Right lobe of liver (tissue), 6 donors: Measurements from ENCODE around the gene TBC1D5. TPM values are rescaled to one million over a fixed set of nuclear protein-coding genes. Genes with fewer than 3 reads are reported as not detected.

Source experiments
- ATAC-seq, 4 donors: fragments of 200-7000 bp; cut with Tn5 transposase; one replicate each; pipeline ENCODE4 v1.9.1; 2020; ENCODE audit warnings: mild to moderate bottlenecking in 4 of 4, moderate library complexity in 4 of 4
- DNase-seq, 3 donors: peaks; one replicate each; pipeline ENCODE4 v3.0.0-alpha.2; 2020
- H3K27ac ChIP-seq, 3 donors: fragments of 200-600 bp; one replicate each; pipeline ENCODE4 v1.8.0; 2022
- H3K27me3 ChIP-seq, 2 donors: fragments of 200-600 bp; one replicate each; pipeline ENCODE4 v1.8.0; 2022
- H3K36me3 ChIP-seq, 4 donors: fragments of 200-600 bp; sonication (generic) in 1 of 4; one replicate each; pipeline versions ENCODE4 v1.5.1 to v1.8.0; 2017 to 2022; ENCODE audit warnings: control low read depth in 1 of 4
- H3K4me1 ChIP-seq, 4 donors: fragments of 200-600 bp; sonication (generic) in 1 of 4; one replicate each; pipeline versions ENCODE4 v1.5.1 to v1.8.0; 2017 to 2022; ENCODE audit warnings: control low read depth in 1 of 4
- H3K4me3 ChIP-seq, 3 donors: fragments of 200-600 bp; one replicate each; pipeline ENCODE4 v1.8.0; 2022
- H3K9me3 ChIP-seq, 4 donors: fragments of 200-600 bp; sonication (generic) in 1 of 4; one replicate each; pipeline versions ENCODE4 v1.5.1 to v1.8.0; 2017 to 2022; ENCODE audit warnings: control low read depth in 1 of 4
- POLR2A ChIP-seq: fragments of 450-650 bp; IDR thresholded peaks from one replicate; pipeline ENCODE4 v1.6.1; 2017; ENCODE audit warnings: antibody characterized with exemption, mild to moderate bottlenecking
- WGBS: methylation state at CpG from one replicate; pipeline ENCODE4 v1.1.6; 2018; ENCODE audit warnings: low coverage, low lambda C conversion rate; ENCODE audit not compliant: insufficient coverage; ENCODE audit errors: missing lambda C conversion rate; 5-methylcytosine and 5-hydroxymethylcytosine counted together
- intact Hi-C, 2 donors: fragments of 100-400 bp; cut with DNase I; formaldehyde crosslinking; loops; one replicate each; pipeline versions ENCODE4 v1.11.2 to v1.14.1; 2022
- total RNA-seq, 6 experiments: library from RNA; depleted of rRNA in 2 of 6; stranded (reverse); fragments of >200 nt in 2 of 6; fragmentation: NEBNext Ultra II Directional in 3 of 6; extraction: Animal tissue kit (Norgen Biotek cat#: 25700) in 3 of 6; gene quantifications; one replicate each; pipeline versions ENCODE4 v1.1.0 to v1.2.4, GENCODE V29; 2016 to 2023
- TF ChIP-seq, protein P1 (sequence below), 4 donors: fragments of 200-600 bp in 3 of 4; fragments of 450-650 bp in 1 of 4; IDR thresholded peaks; one replicate each; pipeline versions ENCODE4 v1.5.1 to v1.8.0; 2016 to 2022; ENCODE audit warnings: antibody characterized with exemption in 4 of 4, mild to moderate bottlenecking in 2 of 4
- donor health status: DM: no; HTN: yes; CAD: no.
- donor health status: DM: no; HTN: no; CAD: no.
- donor health status: DM: no; HTN: no; CAD: no.
- donor health status: DM: no; HTN: yes; CAD: no.
- donor health status: DM: no; HTN: yes; CAD: no.

The TBC1D5 gene
- total RNA-seq, 6 experiments from 2014 or later = 21.5 to 33.4 (median 27.7) TPM

DNA sequence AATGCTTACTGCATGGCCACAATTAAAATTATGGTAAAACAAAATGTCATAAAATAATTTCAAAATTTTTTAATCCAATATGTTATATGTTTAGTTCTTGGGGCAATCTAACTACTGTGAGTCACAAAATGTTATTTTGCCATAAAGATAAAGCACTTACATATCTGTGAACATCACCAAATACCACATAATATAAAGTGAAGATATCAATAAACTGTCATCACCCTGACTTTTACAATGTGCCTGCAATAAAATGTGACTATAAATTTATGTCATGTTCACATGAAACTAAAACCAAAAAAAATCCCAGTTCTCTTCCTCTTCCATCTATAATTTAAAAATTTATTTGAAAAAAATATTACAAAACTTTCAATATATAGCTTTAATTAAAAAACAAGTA lies 191.8 kb downstream of the TBC1D5 start:
- Histone ChIP-seq H3K27me3 (no peaks in the 10 kb centered on the region), H3K27ac (no peak overlapping the region), H3K36me3 (no peaks in the 10 kb centered on the region), H3K4me3 (no peak overlapping the region), H3K4me1 (no peaks in the 10 kb centered on the region), H3K9me3 (no peaks in the 10 kb centered on the region)
- ATAC-seq = no peak
- intact Hi-C loops = no loop called here
- no peak for DNase-seq
- TF ChIP-seq, protein P1, sequence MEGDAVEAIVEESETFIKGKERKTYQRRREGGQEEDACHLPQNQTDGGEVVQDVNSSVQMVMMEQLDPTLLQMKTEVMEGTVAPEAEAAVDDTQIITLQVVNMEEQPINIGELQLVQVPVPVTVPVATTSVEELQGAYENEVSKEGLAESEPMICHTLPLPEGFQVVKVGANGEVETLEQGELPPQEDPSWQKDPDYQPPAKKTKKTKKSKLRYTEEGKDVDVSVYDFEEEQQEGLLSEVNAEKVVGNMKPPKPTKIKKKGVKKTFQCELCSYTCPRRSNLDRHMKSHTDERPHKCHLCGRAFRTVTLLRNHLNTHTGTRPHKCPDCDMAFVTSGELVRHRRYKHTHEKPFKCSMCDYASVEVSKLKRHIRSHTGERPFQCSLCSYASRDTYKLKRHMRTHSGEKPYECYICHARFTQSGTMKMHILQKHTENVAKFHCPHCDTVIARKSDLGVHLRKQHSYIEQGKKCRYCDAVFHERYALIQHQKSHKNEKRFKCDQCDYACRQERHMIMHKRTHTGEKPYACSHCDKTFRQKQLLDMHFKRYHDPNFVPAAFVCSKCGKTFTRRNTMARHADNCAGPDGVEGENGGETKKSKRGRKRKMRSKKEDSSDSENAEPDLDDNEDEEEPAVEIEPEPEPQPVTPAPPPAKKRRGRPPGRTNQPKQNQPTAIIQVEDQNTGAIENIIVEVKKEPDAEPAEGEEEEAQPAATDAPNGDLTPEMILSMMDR (IDR thresholded peaks at IDR 0.05) = no peak
- TF ChIP-seq POLR2A = no peak

DNA sequence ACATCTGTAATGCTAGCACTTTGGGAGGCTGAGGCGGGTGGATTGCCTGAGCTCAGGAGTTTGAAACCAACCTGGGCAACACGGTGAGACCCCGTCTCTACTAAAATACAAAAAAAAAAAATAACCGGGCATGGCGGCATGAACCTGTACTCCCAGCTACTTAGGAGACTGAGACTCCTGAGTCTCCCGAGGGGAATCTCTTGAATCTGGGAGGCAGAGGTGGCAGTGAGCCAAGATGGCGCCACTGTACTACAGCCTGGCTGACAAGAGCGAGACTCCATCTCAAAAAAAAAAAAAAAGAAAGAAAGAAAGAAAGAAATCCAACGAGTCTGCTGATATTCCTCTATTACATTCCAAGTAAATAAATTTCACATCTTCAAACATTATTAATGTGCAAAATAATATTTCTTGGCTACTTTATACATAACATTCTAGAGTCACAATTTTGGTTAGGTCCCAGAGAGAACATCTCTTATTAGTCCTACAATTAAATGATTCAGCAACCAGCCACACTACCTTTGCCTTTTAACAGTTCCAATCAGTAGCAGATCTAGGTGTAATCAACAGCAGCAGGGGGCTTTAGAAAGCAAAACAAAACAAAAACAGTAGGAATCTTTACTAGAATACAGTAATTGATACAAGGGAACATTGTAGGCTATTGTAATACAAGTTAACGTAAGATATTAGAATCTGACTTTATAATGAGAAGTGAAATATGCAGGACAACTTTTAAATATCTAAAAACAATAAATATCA lies 195.8 kb downstream of the TBC1D5 start:
- TF ChIP-seq POLR2A = no peak
- TF ChIP-seq, protein P1 (IDR thresholded peaks at IDR 0.05) = no peak
- Histone ChIP-seq H3K27ac (no peak overlapping the region), H3K4me3 (no peak overlapping the region), H3K36me3 (no peaks in the 10 kb centered on the region), H3K27me3 (no peaks in the 10 kb centered on the region), H3K4me1 (no peaks in the 10 kb centered on the region), H3K9me3 (no peaks in the 10 kb centered on the region)
- no peak for DNase-seq
- WGBS = 81% methylated on average over 7 of the region's 10 CpGs
- no peak for ATAC-seq
- intact Hi-C loops = no loop called here

GRCh38 chr3:17544632-17545031 lies 197.8 kb downstream of the TBC1D5 start:
- Histone ChIP-seq H3K4me1 (no peaks in the 10 kb centered on the region), H3K27ac (no peak overlapping the region), H3K36me3 (no peaks in the 10 kb centered on the region), H3K4me3 (no peak overlapping the region), H3K27me3 (no peaks in the 10 kb centered on the region), H3K9me3 (no peaks in the 10 kb centered on the region)
- 91% methylated on average over 2 of the region's 2 CpGs for WGBS
- DNase-seq (no peak), ATAC-seq (no peak)
- intact Hi-C loops = no loop called here
- TF ChIP-seq, protein P1 (IDR thresholded peaks at IDR 0.05) = no peak

DNA sequence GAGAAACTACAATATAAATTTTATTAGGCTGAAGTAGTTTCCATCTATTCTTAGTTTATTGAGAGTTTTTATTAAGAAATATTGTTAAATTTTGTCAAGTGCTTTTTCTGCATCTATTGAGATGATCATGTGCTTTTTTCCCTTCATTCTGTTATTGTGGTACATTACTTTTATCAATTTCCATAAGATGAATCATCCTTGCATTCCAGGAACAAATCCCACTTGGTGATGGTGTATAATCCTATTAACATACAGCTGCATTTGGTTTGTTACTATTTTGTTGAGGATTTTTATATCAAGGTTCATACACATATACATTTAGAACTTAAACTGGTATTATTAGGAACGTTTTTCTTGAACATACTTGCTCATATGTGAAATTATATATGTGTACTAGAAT lies 199.8 kb downstream of the TBC1D5 start:
- ATAC-seq = no peak
- DNase-seq = no peak
- 95% methylated on average over 1 of the region's 1 CpG for WGBS
- intact Hi-C loops = no loop called here
- Histone ChIP-seq H3K9me3 (no peaks in the 10 kb centered on the region), H3K4me1 (no peaks in the 10 kb centered on the region), H3K27ac (no peak overlapping the region), H3K4me3 (no peak overlapping the region), H3K27me3 (no peaks in the 10 kb centered on the region), H3K36me3 (no peaks in the 10 kb centered on the region)
- TF ChIP-seq, protein P1 (IDR thresholded peaks at IDR 0.05) = no peak
- TF ChIP-seq POLR2A = no peak

GRCh38 chr3:17539436-17539835 lies 203.0 kb downstream of the TBC1D5 start:
- no peaks in the 10 kb centered on the region for H3K4me1 ChIP-seq
- intact Hi-C loops = no loop called here
- no peak overlapping the region for H3K4me3 ChIP-seq
- H3K27me3 ChIP-seq = no peaks in the 10 kb centered on the region
- H3K9me3 ChIP-seq = no peaks in the 10 kb centered on the region
- TF ChIP-seq, protein P1 (IDR thresholded peaks at IDR 0.05) = no peak
- no peak for TF ChIP-seq POLR2A
- no peak for DNase-seq
- no peaks in the 10 kb centered on the region for H3K36me3 ChIP-seq
- WGBS = 90% methylated on average over 3 of the region's 3 CpGs
- ATAC-seq = no peak
- no peak overlapping the region for H3K27ac ChIP-seq
